ENCODE results near the gene NR6A1. TPM values are rescaled to one million over a fixed set of nuclear protein-coding genes. Genes with fewer than 3 reads are reported as not detected.

The NR6A1 gene
- total and polyA plus RNA-seq, 2 of the 8 experiments (the other 6 are each of a cell fraction or from before 2014, with no cell fraction given), result 93.2 to 237 TPM

DNA sequence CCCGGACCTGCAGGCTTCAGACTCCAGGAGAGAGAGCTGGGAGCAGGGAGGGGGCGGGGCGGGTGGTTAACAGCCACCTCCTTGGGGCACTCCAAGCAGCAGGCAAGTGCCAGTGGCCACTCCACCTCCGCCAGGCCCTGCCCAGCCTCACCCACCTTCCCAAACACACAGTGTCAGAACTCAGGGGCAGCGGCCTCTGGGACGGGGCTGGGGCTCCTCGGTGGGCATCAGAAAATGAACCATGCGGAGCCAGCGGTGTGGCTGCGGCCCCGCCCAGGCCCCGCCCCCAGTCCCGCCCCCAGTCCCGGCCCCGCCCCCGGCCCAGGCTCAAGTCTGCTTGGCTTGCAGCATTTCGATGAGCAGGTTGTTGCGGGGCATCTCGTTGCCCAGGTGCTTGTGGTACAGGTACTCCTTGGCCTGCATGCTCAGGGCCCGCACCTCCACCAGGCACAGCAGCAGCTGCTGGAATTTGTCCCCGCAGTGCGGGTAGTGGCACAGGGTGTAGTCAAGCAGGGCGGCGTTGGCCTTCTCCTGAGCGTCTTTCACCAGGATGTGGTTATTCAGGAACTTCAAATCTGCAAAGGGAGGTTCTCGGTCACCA is 288.6 kb downstream of the NR6A1 start (continued):
- TF ChIP-seq RAD21 (IDR thresholded peaks at IDR 0.05 in 1 of 2, conservative IDR thresholded peaks at IDR 0.05 in 1 of 2; ENCODE audit: low read depth in 2 of 2, low read length in 2 of 2) (no peak), GTF2F1 (IDR thresholded peaks at IDR 0.05; ENCODE audit: borderline replicate concordance, low read depth, low read length) (no peak), KDM4A (IDR thresholded peaks at IDR 0.05; ENCODE audit: low read depth, low read length, severe bottlenecking) (no peak)

Measured in H1 (cell line).